Type B pancreatic cell (in vitro differentiated cells): Measurements from ENCODE around the gene WBP1. TPM values are rescaled to one million over a fixed set of nuclear protein-coding genes. Genes with fewer than 3 reads are reported as not detected.
"Not testable (repeated sequence)": the region's sequence is repeated elsewhere in the genome, so short reads cannot be mapped to it uniquely, and the experiment has no call there.

Source experiments
- DNase-seq: peaks from one replicate; pipeline ENCODE4 v3.0.0; 2021; ENCODE audit warnings: mixed read lengths; ENCODE audit not compliant: unreplicated experiment; ENCODE audit errors: extremely low spot score
- H3K27ac Mint-ChIP-seq: 2 replicates; pipeline ENCODE4 v1.8.0; 2021; ENCODE audit warnings: mild to moderate bottlenecking, mixed read lengths
- H3K27me3 Mint-ChIP-seq: 2 replicates; pipeline ENCODE4 v1.8.0; 2021; ENCODE audit warnings: mixed read lengths
- H3K36me3 Mint-ChIP-seq: 2 replicates; pipeline ENCODE4 v1.8.0; 2021; ENCODE audit warnings: mixed read lengths
- H3K4me1 Mint-ChIP-seq: one replicate; pipeline ENCODE4 v1.8.0; 2021; ENCODE audit warnings: mixed read lengths; ENCODE audit not compliant: unreplicated experiment
- H3K4me3 Mint-ChIP-seq: 2 replicates; pipeline ENCODE4 v1.8.0; 2021; ENCODE audit warnings: mild to moderate bottlenecking, mixed read lengths
- H3K9me3 Mint-ChIP-seq: 2 replicates; pipeline ENCODE4 v1.8.0; 2021; ENCODE audit warnings: mixed read lengths
- CTCF ChIP-seq: fragments of 200-600 bp; sonication (generic); conservative IDR thresholded peaks from 2 replicates; pipeline ENCODE4 v1.5.0; 2021; ENCODE audit warnings: antibody characterized with exemption, mild to moderate bottlenecking
- total RNA-seq: library from RNA; stranded (reverse); gene quantifications from 2 replicates; pipeline ENCODE4 v1.2.1, GENCODE V29; 2021; ENCODE audit warnings: low replicate concordance

WBP1 gene
- total RNA-seq, 1 donor from 2014 or later: 121 TPM

GRCh38 chr2:74416778-74417177, 41.5 kb upstream of the WBP1 start:
- H3K9me3 Mint-ChIP-seq: no peaks in the 10 kb centered on the region
- DNase-seq: no peak
- peaks cover 2% of the 10 kb centered on the region for H3K27me3 Mint-ChIP-seq
- no peaks in the 10 kb centered on the region for H3K36me3 Mint-ChIP-seq
- H3K4me3 Mint-ChIP-seq: no peak overlapping the region
- H3K4me1 Mint-ChIP-seq: peaks cover 10% of the 10 kb centered on the region
- H3K27ac Mint-ChIP-seq: no peak overlapping the region
- TF ChIP-seq CTCF: no peak

GRCh38 chr2:74417197-74417596, 41.0 kb upstream of the WBP1 start:
- no peak for TF ChIP-seq CTCF
- H3K27me3 Mint-ChIP-seq: peaks cover 2% of the 10 kb centered on the region
- H3K36me3 Mint-ChIP-seq: no peaks in the 10 kb centered on the region

GRCh38 chr2:74417763-74418162, 40.5 kb upstream of the WBP1 start:
- no peak for TF ChIP-seq CTCF
- Mint-ChIP-seq H3K4me3 (no peak overlapping the region), H3K27me3 (peaks cover 2% of the 10 kb centered on the region), H3K4me1 (peaks cover 12% of the 10 kb centered on the region), H3K27ac (no peak overlapping the region), H3K9me3 (no peaks in the 10 kb centered on the region), H3K36me3 (no peaks in the 10 kb centered on the region)
- no peak for DNase-seq

More at GRCh38 chr2:74417197-74417596, 41.0 kb upstream of the WBP1 start:
- no peak overlapping the region for H3K4me3 Mint-ChIP-seq
- no peak for DNase-seq
- no peaks in the 10 kb centered on the region for H3K9me3 Mint-ChIP-seq
- peaks cover 10% of the 10 kb centered on the region for H3K4me1 Mint-ChIP-seq
- H3K27ac Mint-ChIP-seq: no peak overlapping the region

GRCh38 chr2:74418312-74418711, 39.9 kb upstream of the WBP1 start:
- DNase-seq: no peak
- peaks cover 2% of the 10 kb centered on the region for H3K27me3 Mint-ChIP-seq
- no peak for TF ChIP-seq CTCF
- H3K4me1 Mint-ChIP-seq: peaks cover 13% of the 10 kb centered on the region
- no peak overlapping the region for H3K4me3 Mint-ChIP-seq
- H3K36me3 Mint-ChIP-seq: no peaks in the 10 kb centered on the region
- H3K27ac Mint-ChIP-seq: no peak overlapping the region
- H3K9me3 Mint-ChIP-seq: no peaks in the 10 kb centered on the region

GRCh38 chr2:74419345-74419744, 38.9 kb upstream of the WBP1 start:
- Mint-ChIP-seq H3K9me3 (no peaks in the 10 kb centered on the region), H3K36me3 (no peaks in the 10 kb centered on the region), H3K4me1 (peaks cover 9% of the 10 kb centered on the region), H3K4me3 (no peak overlapping the region), H3K27ac (no peak overlapping the region), H3K27me3 (peaks cover 2% of the 10 kb centered on the region)
- DNase-seq: no peak
- TF ChIP-seq CTCF: no peak

- Mint-ChIP-seq H3K27me3 (peaks cover 2% of the 10 kb centered on the region), H3K4me3 (peak overlapping the region; percentile 51), H3K9me3 (no peaks in the 10 kb centered on the region), H3K27ac (no peak overlapping the region), H3K4me1 (peaks cover 9% of the 10 kb centered on the region), H3K36me3 (no peaks in the 10 kb centered on the region)
- no peak for TF ChIP-seq CTCF
- DNase-seq: no peak
Observed at GRCh38 chr2:74420006-74420405, 38.2 kb upstream of the WBP1 start.

GRCh38 chr2:74420443-74421103, 37.7 kb upstream of the WBP1 start:
- peak overlapping the region; percentile 52 for H3K27ac Mint-ChIP-seq
- not testable (repeated sequence) for H3K27me3 Mint-ChIP-seq, H3K36me3 Mint-ChIP-seq, H3K9me3 Mint-ChIP-seq, DNase-seq
- H3K4me3 Mint-ChIP-seq: peak overlapping the region; percentile 96
- peaks cover 13% of the 10 kb centered on the region for H3K4me1 Mint-ChIP-seq
